NCI-H82 treated with DMSO at 0.1 percent for 48 hours (cell line): ENCODE data around the gene CREG1.
"Not testable (repeated sequence)": the region's sequence is repeated elsewhere in the genome, so short reads cannot be mapped to it uniquely, and the experiment has no call there.

ENCODE experiments used
- DNase-seq: peaks from one replicate; lab custom pipeline; 2025; ENCODE audit not compliant: unreplicated experiment; lab: John Stamatoyannopoulos, UW

Gene CREG1

GRCh38 chr1:167553136-167554027, at the start of gene CREG1:
Gene CREG1 (minus strand): TSS chr1:167553762.
- DNase-seq = peak; percentile 89

- DNase-seq = no peak
Observed at GRCh38 chr1:167602840-167603239, 49.3 kb upstream of the CREG1 start.

- DNase-seq = no peak
Observed at GRCh38 chr1:167601442-167602383, 48.2 kb upstream of the CREG1 start.

- DNase-seq = no peak
Observed at GRCh38 chr1:167599957-167600581, 46.5 kb upstream of the CREG1 start.

- DNase-seq = no peak
Observed at GRCh38 chr1:167594822-167595221, 41.3 kb upstream of the CREG1 start.

- no peak for DNase-seq
Observed at GRCh38 chr1:167593860-167594259, 40.3 kb upstream of the CREG1 start.

- no peak for DNase-seq
Observed at GRCh38 chr1:167592475-167592874, 38.9 kb upstream of the CREG1 start.

GRCh38 chr1:167588361-167588760, 34.8 kb upstream of the CREG1 start:
- no peak for DNase-seq

- no peak for DNase-seq
Observed at GRCh38 chr1:167587872-167588271, 34.3 kb upstream of the CREG1 start.

- no peak for DNase-seq
Observed at GRCh38 chr1:167587342-167587741, 33.8 kb upstream of the CREG1 start.

GRCh38 chr1:167584581-167584980, 31.0 kb upstream of the CREG1 start:
- DNase-seq = no peak

- DNase-seq = no peak
Observed at GRCh38 chr1:167582722-167583121, 29.2 kb upstream of the CREG1 start.

GRCh38 chr1:167582064-167582463, 28.5 kb upstream of the CREG1 start:
- no peak for DNase-seq

- no peak for DNase-seq
Observed at GRCh38 chr1:167579986-167580385, 26.4 kb upstream of the CREG1 start.

GRCh38 chr1:167578939-167579521, 25.5 kb upstream of the CREG1 start:
- DNase-seq = no peak

GRCh38 chr1:167575649-167576048, 22.1 kb upstream of the CREG1 start:
- no peak for DNase-seq

GRCh38 chr1:167573035-167573434, 19.5 kb upstream of the CREG1 start:
- DNase-seq = no peak

GRCh38 chr1:167570712-167571111, 17.1 kb upstream of the CREG1 start:
- DNase-seq = not testable (repeated sequence)

- DNase-seq = no peak
Observed at GRCh38 chr1:167567663-167568062, 14.1 kb upstream of the CREG1 start.

GRCh38 chr1:167566766-167567165, 13.2 kb upstream of the CREG1 start:
- no peak for DNase-seq

- DNase-seq = no peak
Observed at GRCh38 chr1:167565922-167566321, 12.4 kb upstream of the CREG1 start.
